Neuronal stem cell (in vitro differentiated cells): Measurements from ENCODE around the gene CSMD2.

ENCODE experiments used
- DNase-seq: peaks from one replicate; pipeline ENCODE4 v3.0.0-alpha.2; 2013; ENCODE audit warnings: low spot score
- H2AFZ ChIP-seq: one replicate; pipeline ENCODE4 v1.6.1; 2013; ENCODE audit warnings: mild to moderate bottlenecking, low read length, inconsistent platforms
- H2AK5ac ChIP-seq: 2 replicates; pipeline ENCODE4 v1.6.1; 2013; ENCODE audit warnings: low read depth, mild to moderate bottlenecking, inconsistent platforms, low read length, moderate library complexity, mixed read lengths
- H2BK120ac ChIP-seq: 2 replicates; pipeline ENCODE4 v1.6.1; 2013; ENCODE audit warnings: low read depth, mild to moderate bottlenecking, inconsistent platforms, low read length, moderate library complexity, mixed read lengths
- H2BK12ac ChIP-seq: one replicate; pipeline ENCODE4 v1.6.1; 2013; ENCODE audit warnings: low read length, inconsistent platforms
- H2BK15ac ChIP-seq: 2 replicates; pipeline ENCODE4 v1.6.1; 2013; ENCODE audit warnings: mild to moderate bottlenecking, low read length, inconsistent platforms, mixed read lengths
- H2BK5ac ChIP-seq: one replicate; pipeline ENCODE4 v1.6.1; 2013; ENCODE audit warnings: inconsistent platforms, mild to moderate bottlenecking, low read length, moderate library complexity
- H3K14ac ChIP-seq: one replicate; pipeline ENCODE4 v1.6.1; 2013; ENCODE audit warnings: low read length, inconsistent platforms
- H3K18ac ChIP-seq: 2 replicates; pipeline ENCODE4 v1.6.1; 2013; ENCODE audit warnings: low read length, inconsistent platforms
- H3K23ac ChIP-seq: 2 replicates; pipeline ENCODE4 v1.6.1; 2013; ENCODE audit warnings: low read depth, mild to moderate bottlenecking, mixed read lengths, low read length, inconsistent platforms; ENCODE audit not compliant: poor library complexity
- H3K27ac ChIP-seq: replicated peaks from 3 replicates; pipeline ENCODE4 v1.5.1; 2013; ENCODE audit warnings: low read length, inconsistent platforms
- H3K27me3 ChIP-seq, 3 experiments: 2 replicates each; pipeline ENCODE4 v1.6.1; 2013; ENCODE audit warnings: low read length in 3 of 3, mild to moderate bottlenecking in 2 of 3, inconsistent platforms in 1 of 3, low read depth in 1 of 3, mixed read lengths in 1 of 3, moderate library complexity in 1 of 3; ENCODE audit not compliant: control insufficient read depth in 3 of 3, insufficient read depth in 3 of 3
- H3K36me3 ChIP-seq, 2 donors: replicated peaks in 1 of 2; 2 replicates each; pipeline ENCODE4 v1.6.1; 2013; ENCODE audit warnings: low read length in 2 of 2; ENCODE audit not compliant: control insufficient read depth in 2 of 2, insufficient read depth in 2 of 2
- H3K4ac ChIP-seq: 2 replicates; pipeline ENCODE4 v1.6.1; 2013; ENCODE audit warnings: inconsistent platforms, mild to moderate bottlenecking, low read length, moderate library complexity
- H3K4me1 ChIP-seq, 2 donors: 1 replicate in 1 of 2; 2 replicates in 1 of 2; pipeline ENCODE4 v1.6.1; 2013; ENCODE audit warnings: low read length in 2 of 2, low read depth in 1 of 2; ENCODE audit not compliant: control insufficient read depth in 2 of 2, insufficient read depth in 1 of 2
- H3K4me2 ChIP-seq: one replicate; pipeline ENCODE4 v1.6.1; 2013; ENCODE audit warnings: mild to moderate bottlenecking, low read length, inconsistent platforms; ENCODE audit not compliant: insufficient read depth, poor library complexity, severe bottlenecking
- H3K4me3 ChIP-seq, 2 donors: 2 replicates each; pipeline ENCODE4 v1.5.1; 2013; ENCODE audit warnings: low read length in 2 of 2, mild to moderate bottlenecking in 2 of 2, inconsistent platforms in 1 of 2, moderate library complexity in 1 of 2
- H3K79me1 ChIP-seq: one replicate; pipeline ENCODE4 v1.6.1; 2013; ENCODE audit warnings: low read depth, mild to moderate bottlenecking, inconsistent platforms, low read length, moderate library complexity
- H3K9ac ChIP-seq: one replicate; pipeline ENCODE4 v1.6.1; 2013; ENCODE audit warnings: mild to moderate bottlenecking, low read depth, low read length, inconsistent platforms; ENCODE audit not compliant: poor library complexity
- H3K9me3 ChIP-seq, 2 donors: replicated peaks in 1 of 2; 2 replicates each; pipeline versions ENCODE3 to v1.6.1; 2013; ENCODE audit warnings: low read length in 2 of 2, mild to moderate bottlenecking in 2 of 2, inconsistent platforms in 1 of 2, low read depth in 1 of 2, mixed read lengths in 1 of 2, moderate library complexity in 1 of 2; ENCODE audit not compliant: control insufficient read depth in 2 of 2, insufficient read depth in 1 of 2
- H4K8ac ChIP-seq: one replicate; pipeline ENCODE4 v1.6.1; 2013; ENCODE audit warnings: low read depth, mild to moderate bottlenecking, inconsistent platforms, low read length, moderate library complexity
- H4K91ac ChIP-seq: one replicate; pipeline ENCODE4 v1.6.1; 2013; ENCODE audit warnings: low read length, low read depth, mild to moderate bottlenecking, inconsistent platforms; ENCODE audit not compliant: poor library complexity
- WGBS, 2 donors: extraction: QIAGEN DNeasy Blood & Tissue Kit; methylation state at CpG; one replicate each; pipeline ENCODE4 v1.1.7; 2013; ENCODE audit warnings: missing lambda C conversion rate in 2 of 2, mixed read lengths in 1 of 2; ENCODE audit not compliant: insufficient read length in 2 of 2, insufficient replicate concordance in 1 of 2; ENCODE audit errors: extremely low coverage in 2 of 2; 5-methylcytosine and 5-hydroxymethylcytosine counted together

CSMD2 gene

DNA sequence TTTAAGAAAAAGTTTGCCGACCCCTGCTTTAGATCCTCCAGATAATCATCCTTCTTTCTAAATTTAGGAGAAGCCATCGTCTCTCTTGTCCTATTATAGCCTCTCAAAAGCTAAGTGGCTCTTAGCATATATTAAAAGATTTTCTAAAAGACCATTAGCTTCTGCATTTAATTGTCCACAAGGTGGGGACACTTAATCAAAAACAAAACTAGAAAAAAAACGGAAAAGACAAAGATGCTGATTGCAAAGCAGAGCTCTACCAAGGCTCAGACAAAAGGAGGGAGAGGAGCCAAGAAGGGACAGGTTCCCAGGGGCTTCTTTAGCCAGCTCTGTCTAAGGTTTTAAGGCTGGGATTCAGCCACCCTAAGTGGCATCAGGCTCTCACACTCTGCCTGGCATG lies 429.4 kb downstream of the CSMD2 start:
- no peak overlapping the region for H4K8ac ChIP-seq
- H2BK5ac ChIP-seq = no peak overlapping the region
- no CpG with 5 or more reads among the region's 3 CpGs for WGBS, 2 donors

GRCh38 chr1:33727310-33727709 lies 437.7 kb downstream of the CSMD2 start:
- H3K27me3 ChIP-seq = no peaks in the 10 kb centered on the region
- no peak overlapping the region for H3K4me3 ChIP-seq
- no peak overlapping the region for H2BK15ac ChIP-seq
- no peak overlapping the region for H2AFZ ChIP-seq
- no peak overlapping the region for H3K18ac ChIP-seq
- no peaks in the 10 kb centered on the region for H3K79me1 ChIP-seq
- H3K14ac ChIP-seq = no peak overlapping the region
- H3K36me3 ChIP-seq = no peaks in the 10 kb centered on the region
- H2BK12ac ChIP-seq = no peak overlapping the region
- no peak overlapping the region for H2AK5ac ChIP-seq
- H3K9ac ChIP-seq = no peak overlapping the region
- H3K27ac ChIP-seq = no peak overlapping the region
- no peaks in the 10 kb centered on the region for H3K9me3 ChIP-seq
- no peak overlapping the region for H4K8ac ChIP-seq
- H4K91ac ChIP-seq = no peak overlapping the region
- no peak overlapping the region for H2BK120ac ChIP-seq
- DNase-seq = no peak
- H3K4me2 ChIP-seq = no peak overlapping the region
- H3K4ac ChIP-seq = no peak overlapping the region
- H3K4me1 ChIP-seq = peaks cover 0 to 6% of the 10 kb centered on the region in 2 donors
- H3K23ac ChIP-seq = no peak overlapping the region
- WGBS, 2 donors = no CpG with 5 or more reads among the region's 3 CpGs
- no peak overlapping the region for H2BK5ac ChIP-seq

More for the DNA sequence above, 429.4 kb downstream of the CSMD2 start:
- DNase-seq = no peak
- Histone ChIP-seq H3K4ac (no peak overlapping the region), H3K18ac (no peak overlapping the region), H2BK12ac (no peak overlapping the region), H4K91ac (no peak overlapping the region), H3K4me2 (no peak overlapping the region), H3K4me3 (no peak overlapping the region), H3K4me1 (no peaks in the 10 kb centered on the region), H3K23ac (no peak overlapping the region), H2BK15ac (no peak overlapping the region), H3K79me1 (no peaks in the 10 kb centered on the region), H3K27ac (no peak overlapping the region), H3K36me3 (no peaks in the 10 kb centered on the region), H2AFZ (no peak overlapping the region), H2AK5ac (no peak overlapping the region), H3K9ac (no peak overlapping the region), H2BK120ac (no peak overlapping the region), H3K27me3 (no peaks in the 10 kb centered on the region), H3K14ac (no peak overlapping the region), H3K9me3 (no peaks in the 10 kb centered on the region)

- no peak overlapping the region for H3K23ac ChIP-seq
- no peak overlapping the region for H3K4me2 ChIP-seq
- no peak overlapping the region for H2BK12ac ChIP-seq
- H3K14ac ChIP-seq = no peak overlapping the region
- no peak overlapping the region for H3K4ac ChIP-seq
- H3K27ac ChIP-seq = no peak overlapping the region
- H3K4me3 ChIP-seq = no peak overlapping the region
- H3K9ac ChIP-seq = no peak overlapping the region
- no peaks in the 10 kb centered on the region for H3K27me3 ChIP-seq
- no peak overlapping the region for H2AK5ac ChIP-seq
- no peak overlapping the region for H2BK5ac ChIP-seq
- no peaks in the 10 kb centered on the region for H3K36me3 ChIP-seq
- no peaks in the 10 kb centered on the region for H3K9me3 ChIP-seq
- no peak overlapping the region for H4K8ac ChIP-seq
- peaks cover 0 to 6% of the 10 kb centered on the region in 2 donors for H3K4me1 ChIP-seq
- H2AFZ ChIP-seq = no peak overlapping the region
- H4K91ac ChIP-seq = no peak overlapping the region
- H2BK15ac ChIP-seq = no peak overlapping the region
- no peaks in the 10 kb centered on the region for H3K79me1 ChIP-seq
- no peak overlapping the region for H3K18ac ChIP-seq
- no peak for DNase-seq
- H2BK120ac ChIP-seq = no peak overlapping the region
- no CpG with 5 or more reads among the region's 6 CpGs for WGBS, 2 donors
These were observed 438.7 kb downstream of the CSMD2 start for GRCh38 chr1:33726274-33726804.

- Histone ChIP-seq H4K8ac (no peak overlapping the region), H2BK120ac (no peak overlapping the region), H3K79me1 (no peaks in the 10 kb centered on the region), H3K4me3 (no peak overlapping the region), H2BK15ac (no peak overlapping the region), H3K14ac (no peak overlapping the region), H2AK5ac (no peak overlapping the region), H3K9me3 (no peaks in the 10 kb centered on the region), H3K4ac (no peak overlapping the region), H3K4me1 (peaks cover 0 to 6% of the 10 kb centered on the region in 2 donors), H2BK5ac (no peak overlapping the region), H3K4me2 (no peak overlapping the region), H3K9ac (no peak overlapping the region), H3K27ac (no peak overlapping the region), H3K27me3 (no peaks in the 10 kb centered on the region), H3K18ac (no peak overlapping the region), H2AFZ (no peak overlapping the region), H2BK12ac (no peak overlapping the region), H3K23ac (no peak overlapping the region), H4K91ac (no peak overlapping the region), H3K36me3 (no peaks in the 10 kb centered on the region)
- no CpG with 5 or more reads among the region's 4 CpGs for WGBS, 2 donors
- no peak for DNase-seq
These were observed 439.4 kb downstream of the CSMD2 start for GRCh38 chr1:33725556-33726160.
